Vagina (tissue), 2 donors: Measurements from ENCODE around the gene OR52A5.

Source experiments
- CTCF ChIP-seq, 3 experiments: fragments of 450-650 bp in 2 of 3; fragments of 200-600 bp in 1 of 3; sonication (generic) in 1 of 3; IDR thresholded peaks; one replicate each; pipeline ENCODE4 v1.5.1; 2017 to 2019; ENCODE audit warnings: antibody characterized with exemption in 3 of 3, mild to moderate bottlenecking in 2 of 3, moderate library complexity in 2 of 3
- POLR2A ChIP-seq, 2 donors: fragments of 450-650 bp; IDR thresholded peaks; one replicate each; pipeline ENCODE4 v1.6.1; 2017; ENCODE audit warnings: antibody characterized with exemption in 2 of 2, mild to moderate bottlenecking in 2 of 2, moderate library complexity in 2 of 2
- POLR2AphosphoS5 ChIP-seq, 2 donors: sonication (generic); formaldehyde crosslinking; IDR thresholded peaks; one replicate each; pipeline ENCODE4 v1.9.0; 2017; ENCODE audit warnings: antibody characterized with exemption in 2 of 2, mild to moderate bottlenecking in 2 of 2, low read depth in 1 of 2; ENCODE audit not compliant: insufficient read depth in 1 of 2

GRCh38 chr11:5174934-5175333, 36.8 kb upstream of the OR52A5 start:
- TF ChIP-seq CTCF (IDR thresholded peaks at IDR 0.05) (no peak), POLR2AphosphoS5 (IDR thresholded peaks at IDR 0.05; ENCODE audit: insufficient read depth in 1 of 2, low read depth in 1 of 2) (no peak), POLR2A (IDR thresholded peaks at IDR 0.05) (no peak)
